Stimulated activated CD4-positive, alpha-beta T cell treated with anti-CD3 and anti-CD28 coated beads, Interleukin-2, amount 100 ng/mL, for 48 hours (primary cell): ENCODE results near the gene ZSCAN23.
"Not testable (repeated sequence)": the region's sequence is repeated elsewhere in the genome, so short reads cannot be mapped to it uniquely, and the experiment has no call there.

Experiments used
- DNase-seq, 2 donors: peaks; one replicate each; pipeline ENCODE4 v3.0.0-alpha.2; 2020

The ZSCAN23 gene

DNA sequence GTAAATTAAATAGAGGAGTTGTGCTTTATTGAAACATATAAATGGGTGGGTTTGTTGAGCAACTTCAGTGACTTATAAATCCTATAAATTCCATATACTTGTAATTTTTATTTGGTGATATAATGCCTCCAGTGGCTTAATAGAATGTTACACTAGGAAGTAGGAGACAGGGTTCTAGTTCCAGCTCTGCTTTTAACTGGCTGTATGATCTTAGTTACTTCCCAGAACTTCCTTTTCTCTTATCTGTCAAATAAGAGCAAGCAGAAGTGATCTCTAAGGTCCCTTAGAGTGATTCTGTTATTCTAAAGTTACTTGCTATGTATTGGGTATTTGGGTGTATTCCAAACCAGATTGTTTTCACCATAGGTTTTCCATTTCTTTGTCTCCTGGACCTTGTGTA, 10.2 kb downstream of the ZSCAN23 start:
- DNase-seq: no peak

DNA sequence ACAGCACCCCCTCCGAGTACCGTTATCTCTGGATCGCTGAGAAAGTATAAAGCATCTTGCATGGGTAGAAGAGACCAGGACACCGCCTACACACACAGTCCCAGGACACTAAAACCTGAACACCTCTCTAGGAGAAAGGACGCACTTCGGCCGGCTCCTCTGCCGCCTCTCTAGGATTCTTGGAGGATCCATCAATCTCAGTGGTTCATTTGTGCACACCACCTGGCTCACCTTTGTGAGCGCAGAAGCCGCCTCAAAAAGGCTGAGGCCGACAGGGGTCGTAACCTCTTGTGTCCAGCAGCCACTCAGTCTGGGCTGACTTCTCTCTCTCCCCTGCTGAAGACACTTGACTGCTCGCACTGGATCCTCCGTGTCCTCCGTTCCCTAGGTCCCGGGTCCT, 13.5 kb downstream of the ZSCAN23 start:
- DNase-seq: no peak

DNA sequence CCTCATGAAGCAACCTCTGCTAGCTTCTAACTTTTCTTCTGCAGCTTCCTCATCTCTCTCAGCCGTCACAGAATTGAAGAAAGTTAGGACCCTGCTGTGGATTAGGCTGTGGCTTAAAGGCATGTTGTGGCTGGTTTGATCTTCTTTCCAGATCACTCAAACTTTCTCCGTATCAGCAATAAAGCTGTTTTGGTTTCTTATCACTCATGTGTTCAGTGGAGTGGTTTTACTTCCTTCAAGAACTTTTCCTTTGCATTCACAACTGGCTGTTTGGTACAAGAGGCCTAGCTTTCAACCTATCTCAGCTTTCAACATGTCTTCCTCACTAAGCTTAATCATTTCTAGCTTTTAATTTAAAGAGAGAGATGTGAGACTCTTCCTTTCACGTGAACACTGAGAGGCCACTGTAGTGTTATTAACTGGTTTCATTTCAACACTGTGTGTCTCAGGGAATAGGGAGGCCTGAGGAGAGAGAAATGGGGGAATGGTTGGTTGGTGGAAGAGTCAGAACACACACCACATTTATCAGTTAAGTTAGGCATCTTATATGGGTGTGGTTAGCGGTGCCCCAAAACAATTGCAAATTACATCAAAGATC, 17.2 kb downstream of the ZSCAN23 start:
- no peak for DNase-seq

DNA sequence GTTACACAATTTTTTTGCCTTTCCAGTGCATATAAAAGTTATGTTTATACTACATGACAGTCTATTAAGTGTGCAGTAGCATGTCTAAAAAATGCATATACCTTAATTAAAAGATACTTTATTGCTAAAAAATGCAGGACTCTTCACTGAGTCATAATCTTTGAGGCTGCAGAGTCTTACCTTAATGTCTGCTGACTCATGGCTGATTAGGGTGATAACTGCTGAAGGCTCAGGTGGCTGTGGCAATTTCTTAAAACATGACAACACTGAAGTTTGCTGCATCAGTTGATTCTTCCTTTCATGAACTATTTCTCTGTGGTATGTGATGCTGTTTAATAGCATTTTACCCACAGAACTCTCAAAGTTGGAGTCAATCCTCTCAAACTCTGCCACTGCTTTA, 19.1 kb downstream of the ZSCAN23 start:
- no peak for DNase-seq

DNA sequence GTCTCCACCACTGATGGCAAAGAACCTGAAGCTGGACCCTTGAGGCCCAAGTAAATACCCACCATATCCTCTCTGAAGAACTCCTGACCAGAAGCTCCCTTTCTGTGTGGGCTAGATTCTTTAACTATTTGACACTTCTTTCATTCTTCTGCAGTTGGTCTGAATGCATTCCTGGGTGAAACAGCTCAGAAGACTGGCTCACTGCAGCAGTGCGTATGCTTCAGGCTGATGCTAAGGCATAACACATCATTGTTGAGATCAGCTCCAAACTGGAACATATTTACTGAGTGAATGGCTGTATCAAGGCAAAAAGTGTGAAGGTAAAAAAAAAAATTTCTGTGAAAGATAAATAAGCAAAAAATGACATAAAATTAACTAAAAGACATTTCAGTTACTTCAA, 19.7 kb downstream of the ZSCAN23 start:
- DNase-seq: no peak

DNA sequence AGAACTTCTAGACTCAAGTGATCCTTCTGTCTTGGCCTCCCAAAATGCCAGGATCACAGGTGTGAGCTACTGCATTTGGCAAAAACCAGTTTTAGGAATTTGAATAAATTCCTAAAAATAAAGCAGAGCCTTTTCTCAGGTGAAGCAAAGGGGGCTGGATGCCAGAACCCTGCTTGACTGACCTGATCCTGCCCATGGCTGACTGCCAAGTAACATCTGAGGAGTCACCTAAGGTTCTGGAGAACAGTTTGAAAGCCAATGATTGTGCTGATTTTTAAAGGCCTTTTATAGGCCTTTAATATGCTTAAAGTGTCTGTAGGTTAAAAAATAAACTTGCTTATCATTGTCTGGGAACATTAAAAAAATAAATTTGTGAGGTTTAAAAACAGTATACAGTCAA, 29.6 kb downstream of the ZSCAN23 start:
- no peak for DNase-seq

DNA sequence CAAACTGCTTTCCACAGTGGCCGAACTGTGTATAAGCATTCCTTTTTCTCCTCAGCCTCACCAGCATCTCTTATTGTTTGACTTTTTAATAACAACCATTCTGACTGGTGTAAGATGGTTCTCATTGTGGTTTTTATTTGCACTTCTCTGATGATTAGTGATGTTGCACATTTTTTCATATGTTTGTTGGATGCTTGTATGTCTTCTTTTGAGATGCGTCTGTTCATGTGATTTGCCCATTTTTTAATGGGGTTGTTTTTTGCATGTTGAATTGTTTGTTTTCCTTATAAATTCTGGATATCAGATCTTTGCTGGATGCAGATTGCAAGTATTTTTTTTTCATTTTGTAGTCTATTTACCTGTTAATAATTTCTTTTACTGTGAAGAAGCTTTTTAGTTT, 32.5 kb downstream of the ZSCAN23 start:
- no peak for DNase-seq

DNA sequence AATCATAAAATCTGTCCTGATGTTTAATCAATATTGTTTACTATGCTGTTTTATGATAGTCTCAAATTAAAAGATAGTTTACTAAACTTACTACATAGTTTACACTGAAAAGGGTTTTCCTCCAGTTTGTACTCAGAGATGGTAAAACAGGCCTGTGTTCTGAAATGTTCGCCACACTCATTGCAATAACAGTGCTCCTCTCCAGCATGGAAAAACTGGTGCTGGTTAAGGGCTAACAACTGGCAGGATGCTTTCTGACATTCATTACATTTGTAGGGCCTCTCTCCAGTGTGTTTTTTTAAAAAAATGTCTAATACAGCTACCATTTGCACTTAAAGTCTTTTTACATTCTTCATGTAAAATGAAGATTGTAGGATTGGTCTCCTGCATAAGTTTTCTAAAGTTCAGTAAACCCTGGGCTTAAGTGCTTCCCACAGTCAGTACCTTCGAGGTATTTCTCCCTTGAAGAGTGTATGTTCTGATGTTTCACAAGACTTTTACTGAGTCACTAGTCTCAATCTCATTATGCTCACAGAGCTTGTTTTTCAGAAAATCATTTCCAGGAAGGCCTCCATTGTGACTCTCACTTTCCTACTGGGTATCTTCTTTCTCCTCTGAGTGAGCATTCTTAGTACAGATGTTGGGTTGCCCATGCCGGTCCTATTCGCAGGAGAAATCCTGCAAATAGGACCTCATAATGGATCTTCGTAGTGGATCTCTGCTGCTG, 35.1 kb downstream of the ZSCAN23 start:
- DNase-seq: no peak

DNA sequence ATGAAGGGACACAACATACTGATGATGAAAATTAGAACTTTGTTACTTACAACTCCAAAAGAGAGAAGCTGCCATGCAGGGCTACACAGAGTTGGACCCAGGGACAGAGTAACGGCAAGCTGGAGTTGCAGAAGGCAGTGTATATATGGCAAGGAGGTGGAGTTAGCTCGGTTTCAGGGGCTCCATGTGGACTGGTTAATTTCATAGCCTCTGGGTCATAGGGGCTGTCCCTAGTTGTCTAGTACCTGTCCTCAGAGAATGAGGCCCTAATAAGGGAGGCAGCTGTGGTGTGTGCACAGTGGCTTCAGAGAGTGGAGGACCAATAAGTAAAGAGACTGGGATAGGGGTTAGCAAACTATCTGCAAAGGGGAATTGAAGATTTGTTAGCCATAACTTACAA, 35.9 kb downstream of the ZSCAN23 start:
- DNase-seq: no peak

DNA sequence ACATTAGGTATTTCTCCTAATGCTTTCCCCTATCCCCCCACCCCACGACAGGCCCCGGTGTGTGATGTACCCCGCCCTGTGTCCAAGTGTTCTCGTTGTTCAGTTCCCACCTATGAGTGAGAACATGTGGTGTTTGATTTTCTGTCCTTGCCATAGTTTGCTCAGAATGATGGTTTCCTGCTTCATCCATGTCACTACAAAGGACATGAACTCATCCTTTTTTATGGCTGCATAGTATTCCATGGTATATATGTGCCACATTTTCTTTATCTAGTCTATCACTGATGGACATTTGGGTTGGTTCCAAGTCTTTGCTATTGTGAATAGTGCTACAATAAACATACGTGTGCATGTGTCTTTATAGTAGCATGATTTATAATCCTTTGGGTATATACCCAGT, 39.4 kb downstream of the ZSCAN23 start:
- DNase-seq: not testable (repeated sequence)

DNA sequence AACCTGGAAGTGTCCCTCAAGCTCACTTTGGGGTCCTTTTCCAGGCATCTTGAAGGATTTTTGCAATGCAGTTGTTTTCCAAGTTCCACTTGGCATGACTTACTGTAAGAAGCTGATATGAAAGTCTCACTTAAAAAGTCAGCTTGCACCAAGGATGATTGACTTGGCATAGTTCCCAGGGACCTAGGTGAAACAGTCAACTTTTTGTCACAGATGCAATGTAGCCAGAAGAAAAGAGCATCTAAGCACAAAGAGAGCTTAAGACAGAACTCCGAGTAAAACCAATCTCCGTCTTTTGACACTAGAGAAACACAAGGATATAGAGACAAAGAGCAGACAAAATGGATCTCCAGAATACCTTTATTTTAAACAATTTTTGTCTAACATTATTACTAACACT, 41.1 kb downstream of the ZSCAN23 start:
- DNase-seq: no peak

DNA sequence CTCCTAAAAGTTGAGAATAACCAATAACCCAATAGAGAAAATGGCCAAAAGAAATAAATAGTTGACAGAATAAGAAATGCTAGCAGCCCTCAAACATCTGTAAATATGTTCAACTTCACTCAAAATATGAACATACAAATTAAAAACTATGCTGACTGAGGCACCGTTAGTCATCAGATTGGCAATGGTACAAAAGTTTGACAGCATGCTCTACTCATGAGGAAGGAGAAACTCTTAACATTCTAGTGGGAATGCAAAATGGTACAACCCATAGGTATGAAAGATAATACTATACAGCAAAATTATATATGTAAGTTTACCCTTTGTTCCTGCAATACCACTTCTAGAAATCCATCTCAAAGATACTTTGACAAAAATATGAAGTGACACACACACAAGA, 42.1 kb downstream of the ZSCAN23 start:
- no peak for DNase-seq

DNA sequence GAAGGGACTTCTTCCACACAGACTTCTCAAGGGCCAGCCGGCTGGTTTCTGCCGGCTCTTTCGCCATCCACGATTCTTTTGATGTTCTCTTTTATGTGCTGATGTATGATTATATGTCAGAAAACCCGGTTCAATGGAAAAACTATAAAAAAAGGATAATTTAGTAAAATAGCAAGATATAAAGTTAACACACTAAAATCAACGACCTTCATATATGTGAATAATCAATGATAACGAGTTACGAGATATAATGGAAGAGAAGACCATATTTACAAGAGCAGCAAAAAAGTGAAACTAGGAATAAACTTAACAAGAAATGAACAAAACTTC, 43.2 kb downstream of the ZSCAN23 start:
- DNase-seq: no peak

DNA sequence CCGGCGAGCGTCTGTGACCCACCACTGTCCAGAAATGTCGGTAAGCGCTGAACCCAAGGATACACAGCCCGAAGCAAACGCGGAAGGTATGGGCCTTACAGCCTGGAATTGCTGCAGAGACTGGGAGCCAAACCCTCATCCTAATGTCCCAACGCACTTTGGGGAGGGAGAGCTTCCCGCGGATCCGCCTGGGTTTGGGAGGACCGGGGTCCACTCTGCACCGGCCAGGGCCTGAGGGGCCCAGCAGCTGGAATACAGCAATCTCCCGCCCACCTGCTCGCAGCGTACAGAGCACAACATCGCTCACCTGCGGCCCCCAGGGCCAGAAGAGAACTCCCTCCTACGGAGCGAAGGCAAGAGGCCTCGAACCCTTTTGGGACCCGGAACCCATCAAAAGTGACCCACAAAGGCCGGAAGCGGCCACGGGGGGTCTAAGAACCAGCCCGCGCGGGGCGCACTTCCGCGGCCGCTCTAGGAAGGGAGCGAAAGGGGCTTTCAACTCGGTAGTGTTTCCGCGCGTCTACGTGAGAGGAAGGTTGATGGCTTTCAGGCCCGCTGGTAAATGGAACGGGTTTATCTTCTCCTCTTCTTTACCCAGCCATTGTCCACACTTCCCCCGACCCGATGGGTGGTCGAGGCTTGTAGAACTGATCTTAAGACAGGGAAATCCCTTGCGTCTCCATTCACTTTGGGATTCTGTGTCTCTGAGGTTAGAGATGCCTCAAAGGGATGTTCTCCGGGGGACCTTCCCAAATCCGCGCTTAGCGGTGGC, 43.8 kb downstream of the ZSCAN23 start, which contains the start of gene ZSCAN12:
Gene ZSCAN12, minus strand, starts transcription at position 398 of the 772 bp plus-strand sequence. CDS start 1,342 bp downstream, outside the sequence.
- peak; percentile 73 to 78 for DNase-seq

DNA sequence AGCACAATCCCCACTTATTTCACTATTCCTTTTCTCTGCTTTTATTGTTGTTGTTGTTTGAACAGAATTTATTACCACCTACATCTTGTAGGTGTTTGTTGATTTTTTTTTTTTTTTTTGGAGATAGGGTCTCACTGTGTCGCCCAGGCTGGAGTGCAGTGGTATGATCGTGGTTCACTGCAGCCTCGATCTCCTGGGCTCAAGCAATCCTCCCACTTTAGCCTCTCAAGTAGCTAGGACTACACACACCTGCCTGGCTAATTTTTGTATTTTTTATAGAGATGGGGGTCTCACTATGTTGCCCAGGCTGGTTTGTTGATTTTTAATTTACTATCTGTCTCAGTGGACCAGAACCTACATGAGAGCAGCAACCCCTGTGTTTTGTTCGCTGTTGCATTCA, 47.4 kb downstream of the ZSCAN23 start:
- DNase-seq: no peak

DNA sequence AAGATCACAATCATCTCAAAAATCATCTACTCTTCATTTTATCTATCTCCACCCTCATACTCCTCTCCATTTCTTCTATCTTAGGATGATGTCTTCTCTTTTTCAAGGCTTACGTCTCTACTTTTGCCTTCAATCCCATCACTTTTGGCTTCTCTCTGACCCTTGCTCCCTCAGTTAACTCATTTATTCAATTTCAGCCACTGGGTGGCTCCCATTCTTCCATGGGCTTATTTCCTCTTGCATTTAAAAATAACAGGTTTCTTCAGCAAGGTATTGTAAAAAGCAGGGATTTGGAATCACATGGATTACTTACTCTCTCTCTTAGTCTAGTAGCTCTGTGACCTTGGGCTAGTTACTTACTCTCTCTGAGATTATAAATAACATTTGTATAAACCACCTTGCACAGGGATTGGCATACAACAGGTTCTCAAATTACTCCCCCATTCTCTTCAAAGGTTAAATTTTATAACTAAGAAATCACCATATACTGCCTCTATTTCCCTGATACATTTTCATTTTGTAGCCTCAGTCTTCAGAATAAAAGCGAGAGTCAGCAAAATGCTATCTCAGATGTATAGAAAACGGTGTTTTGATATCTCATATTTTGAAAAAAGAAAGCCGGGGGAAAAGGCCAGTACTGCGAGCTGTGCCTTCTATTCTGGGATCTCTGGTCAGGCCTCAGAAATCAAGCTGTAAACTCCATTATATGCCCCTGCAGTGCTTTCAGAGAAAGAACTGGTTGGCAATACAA, 49.2 kb downstream of the ZSCAN23 start:
- DNase-seq: no peak

DNA sequence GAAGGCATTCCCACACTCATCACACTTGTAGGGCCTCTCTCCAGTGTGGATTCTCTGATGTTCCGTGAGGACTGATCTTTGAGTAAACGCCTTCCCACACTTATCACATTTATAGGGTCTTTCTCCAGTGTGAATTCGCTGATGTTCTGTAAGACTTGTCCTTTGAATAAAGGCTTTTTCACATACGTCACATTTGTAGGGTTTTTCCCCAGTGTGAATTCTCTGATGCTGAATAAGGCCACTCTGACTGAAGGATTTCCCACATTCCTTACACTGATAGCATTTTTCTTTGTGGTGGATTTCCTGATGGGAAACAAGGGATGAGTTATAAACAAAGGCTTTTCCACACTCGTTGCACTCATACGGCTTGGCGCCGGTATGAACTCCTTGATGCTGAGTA, 52.6 kb downstream of the ZSCAN23 start:
- DNase-seq: no peak

DNA sequence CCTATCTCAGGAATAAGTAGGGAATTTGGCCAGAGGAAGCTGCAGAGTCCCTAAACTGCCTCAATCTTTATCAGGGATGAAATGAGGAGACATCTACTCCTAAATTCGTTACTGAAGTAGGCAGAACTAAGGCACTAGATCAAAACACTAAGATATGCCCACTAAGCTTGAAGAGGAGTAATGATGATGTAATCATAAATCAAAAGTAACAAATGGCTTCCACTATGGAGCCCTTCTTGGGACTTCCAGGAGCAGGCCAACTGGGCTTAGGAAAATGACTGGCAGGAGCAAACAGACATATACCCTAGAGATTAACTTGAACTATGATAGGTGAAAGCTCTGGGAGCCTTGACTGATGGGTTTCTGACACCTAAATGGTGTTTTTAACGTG, 59.2 kb downstream of the ZSCAN23 start:
- DNase-seq: no peak

DNA sequence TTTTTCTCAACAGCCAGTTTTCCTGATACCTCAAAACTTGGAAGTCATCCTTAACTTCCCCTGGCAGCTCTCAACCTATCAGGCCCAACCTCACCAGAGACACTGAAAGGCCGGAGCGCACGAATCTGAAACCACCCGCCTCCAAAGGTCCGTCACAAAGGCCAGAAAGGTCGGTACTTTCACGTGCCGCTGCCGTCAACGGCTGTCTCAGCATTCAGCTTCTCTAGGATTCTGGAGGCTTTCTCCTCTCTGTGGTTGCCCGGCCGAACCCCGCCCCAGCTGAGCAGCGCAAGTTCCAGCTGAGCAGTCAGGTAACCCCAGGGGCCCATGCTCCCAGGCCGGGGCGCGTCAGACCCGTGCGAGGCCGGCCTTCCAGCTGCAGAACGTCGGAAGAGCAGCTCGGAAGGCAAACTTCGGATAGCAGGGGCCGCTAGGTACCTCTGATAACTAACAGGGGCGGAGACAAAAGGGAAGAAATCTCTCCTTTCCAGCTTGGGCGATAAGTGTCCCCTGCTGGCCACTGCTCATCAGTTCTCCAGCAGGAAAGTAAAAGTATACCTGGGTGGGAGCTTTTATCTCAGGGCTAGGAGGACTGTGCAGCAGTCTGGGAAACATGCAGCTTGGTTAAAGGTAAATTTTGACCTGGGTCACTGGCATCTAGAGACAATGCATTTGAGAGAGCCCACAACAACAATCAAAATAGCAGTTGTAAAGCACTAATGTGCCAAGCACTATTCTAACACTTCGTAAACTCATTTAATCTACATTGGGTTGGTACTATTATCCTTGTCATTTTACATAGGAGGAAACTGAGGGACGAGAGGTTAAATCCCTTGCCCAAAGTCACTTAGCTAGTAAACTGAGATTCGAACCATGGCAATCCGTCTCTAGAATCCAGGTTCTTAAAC, 59.8 kb downstream of the ZSCAN23 start:
- peak in 1 of 2 donors; percentile 7 for DNase-seq
